ENCODE results near the gene PCMTD2. TPM values are rescaled to one million over a fixed set of nuclear protein-coding genes. Genes with fewer than 3 reads are reported as not detected.
"Not testable (repeated sequence)": the region's sequence is repeated elsewhere in the genome, so short reads cannot be mapped to it uniquely, and the experiment has no call there.

The PCMTD2 gene
- total and polyA plus RNA-seq, 2 experiments from 2014 or later = 33.8 to 76.1 TPM

DNA sequence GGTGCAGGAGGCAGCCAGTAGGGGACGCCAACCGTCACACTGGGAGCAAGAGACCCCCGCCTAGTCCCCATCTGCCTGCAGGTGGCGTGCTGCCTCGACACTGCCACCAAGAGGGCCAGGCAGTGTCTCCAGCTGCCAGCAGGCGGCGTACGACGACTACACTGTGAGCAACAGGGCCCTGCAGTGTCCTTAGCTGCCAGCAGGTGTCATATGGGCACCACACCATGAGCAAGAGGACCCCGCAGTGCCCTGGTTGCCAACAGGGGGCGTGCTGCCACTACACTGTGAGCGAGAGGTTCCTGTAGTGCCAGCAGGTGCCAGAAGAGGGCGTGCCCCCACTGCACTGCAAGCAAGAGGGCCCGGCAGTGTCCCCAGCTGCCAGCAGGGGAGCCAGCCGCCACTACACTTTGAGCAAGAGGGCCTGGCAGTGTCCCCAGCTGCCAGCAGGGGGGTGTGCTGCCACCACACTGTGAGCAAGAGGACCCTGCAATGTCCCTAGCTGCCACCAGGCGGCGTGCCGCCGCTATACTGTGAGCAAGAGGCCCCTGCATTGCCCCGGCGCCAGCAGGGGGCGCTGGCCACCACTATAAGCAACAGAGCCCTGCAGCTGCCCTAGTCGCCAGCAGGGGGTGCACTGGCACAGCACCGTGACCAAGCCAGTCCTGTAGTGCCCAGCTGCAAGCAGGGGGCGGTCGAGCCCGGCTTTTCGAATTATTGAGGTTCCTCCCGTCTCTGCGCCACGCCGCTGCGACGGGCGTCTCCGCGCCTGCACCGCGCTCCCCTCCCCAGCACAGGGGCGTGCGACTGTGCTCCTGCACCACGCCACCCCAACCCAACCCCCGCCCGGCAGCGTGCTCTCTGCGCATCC, 30.3 kb downstream of the PCMTD2 start:
- H2AFZ ChIP-seq = not testable (repeated sequence)
- peaks cover 19% of the 10 kb centered on the region for H3K27me3 Mint-ChIP-seq (ENCODE audit: insufficient read depth, low read depth, poor library complexity)
- H3K36me3 Mint-ChIP-seq (ENCODE audit: low read depth) = peaks cover 36% of the 10 kb centered on the region

GRCh38 chr20:64286447-64287263, 31.1 kb downstream of the PCMTD2 start:
- not testable (repeated sequence) for H3K4me3 Mint-ChIP-seq; H3K4me2 ChIP-seq; H3K4me1 ChIP-seq (ENCODE audit: insufficient read depth); H3K27ac Mint-ChIP-seq; H3K4me3 ChIP-seq; H3K4me1 Mint-ChIP-seq; H3K79me2 ChIP-seq (replicated peaks; ENCODE audit: insufficient read depth); H4K20me1 ChIP-seq (replicated peaks; ENCODE audit: insufficient read depth); H3K27ac ChIP-seq (ENCODE audit: low read depth); ATAC-seq; H3K9me2 ChIP-seq (ENCODE audit: insufficient read depth); H2AFZ ChIP-seq; DNase-seq (ENCODE audit: low spot score); H3K36me3 ChIP-seq (ENCODE audit: insufficient read depth); H3K27me3 ChIP-seq (ENCODE audit: insufficient read depth)
- Mint-ChIP-seq H3K27me3 (ENCODE audit: insufficient read depth, low read depth, poor library complexity) (peaks cover 19% of the 10 kb centered on the region), H3K36me3 (ENCODE audit: low read depth) (peaks cover 33% of the 10 kb centered on the region), H3K9me3 (peaks cover 50% of the 10 kb centered on the region)
- H3F3A ChIP-seq (replicated peaks; ENCODE audit: low read depth) = peaks cover 10% of the 10 kb centered on the region; the same call in 1 of the 2 replicates

More for the DNA sequence above, 30.3 kb downstream of the PCMTD2 start:
- H3F3A ChIP-seq (replicated peaks; ENCODE audit: low read depth) = peaks cover 10% of the 10 kb centered on the region; the same call in 1 of the 2 replicates
- not testable (repeated sequence) for H3K27ac Mint-ChIP-seq; H3K4me2 ChIP-seq; H3K36me3 ChIP-seq (ENCODE audit: insufficient read depth); H4K20me1 ChIP-seq (replicated peaks; ENCODE audit: insufficient read depth); H3K4me1 Mint-ChIP-seq; H3K4me3 Mint-ChIP-seq; H3K27me3 ChIP-seq (ENCODE audit: insufficient read depth); H3K79me2 ChIP-seq (replicated peaks; ENCODE audit: insufficient read depth); H3K4me1 ChIP-seq (ENCODE audit: insufficient read depth); H3K4me3 ChIP-seq; H3K9me2 ChIP-seq (ENCODE audit: insufficient read depth); H3K27ac ChIP-seq (ENCODE audit: low read depth)
- ATAC-seq = peak; percentile 87
- TF ChIP-seq CREB1 (CRISPR knock-in tag; IDR thresholded peaks at IDR 0.05; ENCODE audit: low read depth) (peak; percentile 21; the same call in 1 of the 2 replicates), ZNF331 (CRISPR knock-in tag; IDR thresholded peaks at IDR 0.05; ENCODE audit: low read depth) (0 out of 2 replicates have a peak, but pooled peaks have one; percentile 1)
- TF ChIP-seq, protein P1, sequence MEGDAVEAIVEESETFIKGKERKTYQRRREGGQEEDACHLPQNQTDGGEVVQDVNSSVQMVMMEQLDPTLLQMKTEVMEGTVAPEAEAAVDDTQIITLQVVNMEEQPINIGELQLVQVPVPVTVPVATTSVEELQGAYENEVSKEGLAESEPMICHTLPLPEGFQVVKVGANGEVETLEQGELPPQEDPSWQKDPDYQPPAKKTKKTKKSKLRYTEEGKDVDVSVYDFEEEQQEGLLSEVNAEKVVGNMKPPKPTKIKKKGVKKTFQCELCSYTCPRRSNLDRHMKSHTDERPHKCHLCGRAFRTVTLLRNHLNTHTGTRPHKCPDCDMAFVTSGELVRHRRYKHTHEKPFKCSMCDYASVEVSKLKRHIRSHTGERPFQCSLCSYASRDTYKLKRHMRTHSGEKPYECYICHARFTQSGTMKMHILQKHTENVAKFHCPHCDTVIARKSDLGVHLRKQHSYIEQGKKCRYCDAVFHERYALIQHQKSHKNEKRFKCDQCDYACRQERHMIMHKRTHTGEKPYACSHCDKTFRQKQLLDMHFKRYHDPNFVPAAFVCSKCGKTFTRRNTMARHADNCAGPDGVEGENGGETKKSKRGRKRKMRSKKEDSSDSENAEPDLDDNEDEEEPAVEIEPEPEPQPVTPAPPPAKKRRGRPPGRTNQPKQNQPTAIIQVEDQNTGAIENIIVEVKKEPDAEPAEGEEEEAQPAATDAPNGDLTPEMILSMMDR (conservative IDR thresholded peaks at IDR 0.05; ENCODE audit: low read depth in 2 of 2) = peak; percentile 76 to 83
- DNase-seq (ENCODE audit: low spot score) = peak; percentile 76
- peaks cover 57% of the 10 kb centered on the region for H3K9me3 Mint-ChIP-seq

GRCh38 chr20:64287264-64287590, 31.7 kb downstream of the PCMTD2 start:
- not testable (repeated sequence) for H3K4me1 Mint-ChIP-seq; H3K27ac ChIP-seq (ENCODE audit: low read depth); H3K4me3 Mint-ChIP-seq; DNase-seq (ENCODE audit: low spot score); H3K27me3 ChIP-seq (ENCODE audit: insufficient read depth); ATAC-seq; H3K27ac Mint-ChIP-seq; H4K20me1 ChIP-seq (replicated peaks; ENCODE audit: insufficient read depth); H3K4me3 ChIP-seq; H3K36me3 ChIP-seq (ENCODE audit: insufficient read depth); H3K79me2 ChIP-seq (replicated peaks; ENCODE audit: insufficient read depth); H3K9me2 ChIP-seq (ENCODE audit: insufficient read depth); H3K4me2 ChIP-seq; H3K4me1 ChIP-seq (ENCODE audit: insufficient read depth); H2AFZ ChIP-seq
- H3F3A ChIP-seq (replicated peaks; ENCODE audit: low read depth) = peaks cover 10% of the 10 kb centered on the region; the same call in 1 of the 2 replicates
- Mint-ChIP-seq H3K36me3 (ENCODE audit: low read depth) (peaks cover 30% of the 10 kb centered on the region), H3K9me3 (peaks cover 44% of the 10 kb centered on the region), H3K27me3 (ENCODE audit: insufficient read depth, low read depth, poor library complexity) (peaks cover 19% of the 10 kb centered on the region)

- not testable (repeated sequence) for DNase-seq (ENCODE audit: low spot score); H3K9me2 ChIP-seq (ENCODE audit: insufficient read depth); H3K4me2 ChIP-seq; H3K4me1 ChIP-seq (ENCODE audit: insufficient read depth); H3K27me3 Mint-ChIP-seq (ENCODE audit: insufficient read depth, low read depth, poor library complexity); H3K4me1 Mint-ChIP-seq; H3K27me3 ChIP-seq (ENCODE audit: insufficient read depth); H4K20me1 ChIP-seq (replicated peaks; ENCODE audit: insufficient read depth); H3K27ac ChIP-seq (ENCODE audit: low read depth); H3K36me3 ChIP-seq (ENCODE audit: insufficient read depth); H3F3A ChIP-seq (replicated peaks; ENCODE audit: low read depth); H3K9me3 Mint-ChIP-seq; H3K79me2 ChIP-seq (replicated peaks; ENCODE audit: insufficient read depth); H3K36me3 Mint-ChIP-seq (ENCODE audit: low read depth); ATAC-seq; H3K4me3 Mint-ChIP-seq; H3K4me3 ChIP-seq; H2AFZ ChIP-seq; H3K27ac Mint-ChIP-seq
Measured at GRCh38 chr20:64292167-64292566, 36.6 kb downstream of the PCMTD2 start.

- H3K36me3 ChIP-seq (ENCODE audit: insufficient read depth); H3K27ac ChIP-seq (ENCODE audit: low read depth); ATAC-seq; H3K4me2 ChIP-seq; H4K20me1 ChIP-seq (replicated peaks; ENCODE audit: insufficient read depth); H3K9me2 ChIP-seq (ENCODE audit: insufficient read depth); H3K27me3 ChIP-seq (ENCODE audit: insufficient read depth); H3K27ac Mint-ChIP-seq; H3K27me3 Mint-ChIP-seq (ENCODE audit: insufficient read depth, low read depth, poor library complexity); H3F3A ChIP-seq (replicated peaks; ENCODE audit: low read depth); H3K9me3 Mint-ChIP-seq; H3K79me2 ChIP-seq (replicated peaks; ENCODE audit: insufficient read depth); H3K4me1 ChIP-seq (ENCODE audit: insufficient read depth); H3K36me3 Mint-ChIP-seq (ENCODE audit: low read depth); DNase-seq (ENCODE audit: low spot score); H3K4me3 ChIP-seq; H2AFZ ChIP-seq; H3K4me1 Mint-ChIP-seq; H3K4me3 Mint-ChIP-seq: not testable (repeated sequence)
Measured at GRCh38 chr20:64303086-64303485, 47.5 kb downstream of the PCMTD2 start.
